ENCODE data around the gene ROR2. TPM values are rescaled to one million over a fixed set of nuclear protein-coding genes. Genes with fewer than 3 reads are reported as not detected.
"Not testable (repeated sequence)": the region's sequence is repeated elsewhere in the genome, so short reads cannot be mapped to it uniquely, and the experiment has no call there.

The ROR2 gene
- total RNA-seq, 4 donors from 2014 or later, result 1.8 to 4.2 (median 2.7) TPM

DNA sequence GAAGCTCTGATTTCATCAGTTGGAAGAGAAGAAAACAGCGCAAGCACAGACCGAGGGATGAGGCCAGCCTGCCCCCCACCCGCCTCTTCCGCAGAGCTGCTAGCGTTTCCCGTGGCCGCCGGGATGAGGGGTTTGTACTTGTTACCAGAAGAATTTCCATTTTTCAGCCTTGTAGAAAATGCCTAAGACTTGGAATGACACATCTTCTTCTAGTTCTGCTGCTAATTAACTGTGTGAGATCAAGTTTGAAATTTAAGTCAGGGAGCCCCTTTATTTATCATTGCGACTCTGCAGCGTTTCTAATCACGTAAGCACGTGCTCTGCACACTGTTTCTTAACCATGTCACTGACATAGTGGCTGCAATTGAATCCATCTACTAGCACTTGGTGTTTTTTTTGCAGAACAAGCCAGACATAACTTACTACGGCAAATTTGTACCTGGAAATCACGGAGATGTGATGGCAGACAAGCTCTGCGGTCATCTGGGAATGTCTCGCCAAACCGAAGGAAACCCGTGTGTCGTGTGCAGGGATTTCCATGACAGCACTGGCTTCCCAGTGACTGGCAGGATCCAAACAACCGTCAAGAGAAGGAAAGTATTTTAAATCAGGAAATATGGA lies 41.8 kb upstream of the ROR2 start:
- H3K27ac ChIP-seq, result no peak overlapping the region
- no peaks in the 10 kb centered on the region for H3K36me3 ChIP-seq
- WGBS, 2 donors, result 58 to 62% methylated on average over 20 of the region's 20 CpGs
- no peak for DNase-seq (ENCODE audit: low spot score in 2 of 2)
- no peak for TF ChIP-seq CTCF (IDR thresholded peaks at IDR 0.05)
- no peak for TF ChIP-seq POLR2A (IDR thresholded peaks at IDR 0.05)
- TF ChIP-seq EP300 (IDR thresholded peaks at IDR 0.05), result no peak
- H3K4me3 ChIP-seq, result no peak overlapping the region
- H3K4me1 ChIP-seq, result no peaks in the 10 kb centered on the region
- no peaks in the 10 kb centered on the region for H3K9me3 ChIP-seq
- H3K27me3 ChIP-seq, result no peaks in the 10 kb centered on the region

DNA sequence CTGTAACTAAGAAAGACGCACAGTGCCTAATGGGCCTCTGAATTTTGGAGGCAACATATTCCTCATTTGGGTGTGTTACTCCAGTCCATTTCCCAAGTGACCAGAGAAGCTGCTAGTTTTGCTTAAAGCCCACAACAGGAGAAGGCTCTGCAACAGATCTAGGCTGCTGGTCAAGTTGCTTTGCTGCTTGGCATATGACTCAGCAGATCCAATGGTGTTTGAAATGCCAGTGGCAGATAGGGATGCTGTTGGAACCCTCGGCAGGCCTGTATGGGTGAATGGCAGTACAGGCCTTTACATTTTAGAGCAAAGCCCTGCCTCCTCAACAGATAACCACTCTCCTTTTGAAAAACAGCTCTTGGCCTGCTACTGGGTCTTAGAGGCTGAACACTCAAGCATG lies 36.2 kb upstream of the ROR2 start:
- Histone ChIP-seq H3K27me3 (no peaks in the 10 kb centered on the region), H3K4me1 (no peaks in the 10 kb centered on the region), H3K27ac (no peak overlapping the region), H3K36me3 (no peaks in the 10 kb centered on the region), H3K9me3 (peaks cover 0 to 14% (median 0%) of the 10 kb centered on the region in 4 donors), H3K4me3 (no peak overlapping the region)
- WGBS, 2 donors, result 87 to 90% methylated on average over 2 of the region's 2 CpGs
- no peak for TF ChIP-seq EP300 (IDR thresholded peaks at IDR 0.05)
- no peak for TF ChIP-seq CTCF (IDR thresholded peaks at IDR 0.05)
- no peak for TF ChIP-seq POLR2A (IDR thresholded peaks at IDR 0.05)
- DNase-seq (ENCODE audit: low spot score in 2 of 2), result no peak

- TF ChIP-seq EP300 (IDR thresholded peaks at IDR 0.05) (no peak), CTCF (IDR thresholded peaks at IDR 0.05) (no peak), POLR2A (IDR thresholded peaks at IDR 0.05) (no peak)
- H3K4me3 ChIP-seq, result no peak overlapping the region
- H3K9me3 ChIP-seq, result peaks cover 0 to 19% (median 0%) of the 10 kb centered on the region in 4 donors
- no peaks in the 10 kb centered on the region for H3K4me1 ChIP-seq
- H3K27me3 ChIP-seq, result no peaks in the 10 kb centered on the region
- no peaks in the 10 kb centered on the region for H3K36me3 ChIP-seq
- no peak overlapping the region for H3K27ac ChIP-seq
- WGBS, 2 donors, result 88 to 90% methylated on average over 2 of the region's 2 CpGs
- no peak for DNase-seq (ENCODE audit: low spot score in 2 of 2)
Observed at GRCh38 chr9:91985692-91986091, 35.7 kb upstream of the ROR2 start.

GRCh38 chr9:91978740-91979414 lies 28.8 kb upstream of the ROR2 start:
- 40 to 47% methylated on average over 6 of the region's 6 CpGs for WGBS, 2 donors
- Histone ChIP-seq H3K4me1 (no peaks in the 10 kb centered on the region), H3K36me3 (no peaks in the 10 kb centered on the region), H3K9me3 (peaks cover 0 to 32% (median 0%) of the 10 kb centered on the region in 4 donors), H3K27ac (no peak overlapping the region), H3K27me3 (no peaks in the 10 kb centered on the region), H3K4me3 (no peak overlapping the region)
- DNase-seq (ENCODE audit: low spot score in 2 of 2), result no peak
- TF ChIP-seq POLR2A (IDR thresholded peaks at IDR 0.05), result no peak
- TF ChIP-seq CTCF (IDR thresholded peaks at IDR 0.05), result no peak
- TF ChIP-seq EP300 (IDR thresholded peaks at IDR 0.05), result no peak

DNA sequence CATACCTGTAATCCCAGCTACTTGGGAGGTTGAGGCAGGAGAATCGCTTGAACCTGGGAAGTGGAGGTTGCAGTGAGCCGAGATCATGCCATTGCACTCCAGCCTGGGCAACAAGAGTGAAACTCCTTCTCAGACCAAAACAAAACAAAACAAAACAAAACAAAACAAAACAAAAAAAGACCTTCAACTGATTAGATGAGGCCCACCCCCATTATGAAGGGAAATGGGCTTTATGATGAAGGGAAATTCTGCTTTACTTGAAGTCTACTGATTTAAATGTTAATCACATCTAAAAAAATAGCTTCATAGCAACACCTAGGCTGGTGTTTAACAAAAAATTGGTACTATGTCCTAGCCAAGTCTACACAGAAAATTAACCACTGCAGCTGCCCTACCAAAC lies 25.2 kb upstream of the ROR2 start:
- 98% methylated on average over 2 of the region's 2 CpGs for WGBS, 2 donors
- not testable (repeated sequence) for H3K36me3 ChIP-seq; H3K27ac ChIP-seq; H3K27me3 ChIP-seq; H3K4me1 ChIP-seq; DNase-seq (ENCODE audit: low spot score in 2 of 2); H3K4me3 ChIP-seq
- H3K9me3 ChIP-seq, result peaks cover 0 to 12% (median 0%) of the 10 kb centered on the region in 4 donors
